ENCODE measurements around the gene BAMBI.

The BAMBI gene

DNA sequence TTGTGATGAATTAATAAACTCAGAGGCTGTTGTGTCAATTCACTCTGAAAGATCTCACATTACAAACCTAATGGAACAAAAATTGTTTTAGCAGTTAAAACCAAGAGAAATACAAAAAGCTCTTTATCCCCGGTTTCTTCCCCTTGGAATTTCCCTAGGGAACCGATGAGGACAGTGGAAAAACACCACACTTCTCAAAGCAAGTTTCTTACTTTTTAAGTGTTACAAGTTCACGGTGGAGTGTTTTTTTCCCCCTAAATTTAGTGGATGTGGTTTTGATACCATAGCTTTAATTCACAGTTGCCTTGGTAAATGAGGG, 10.3 kb downstream of the BAMBI start:
- DNase-seq = no peak
- in situ Hi-C loops (cut with MboI; ENCODE audit: low pct_unique_long_range_greater_than_20kb, low sequenced_read_pairs) = no loop called here

DNA sequence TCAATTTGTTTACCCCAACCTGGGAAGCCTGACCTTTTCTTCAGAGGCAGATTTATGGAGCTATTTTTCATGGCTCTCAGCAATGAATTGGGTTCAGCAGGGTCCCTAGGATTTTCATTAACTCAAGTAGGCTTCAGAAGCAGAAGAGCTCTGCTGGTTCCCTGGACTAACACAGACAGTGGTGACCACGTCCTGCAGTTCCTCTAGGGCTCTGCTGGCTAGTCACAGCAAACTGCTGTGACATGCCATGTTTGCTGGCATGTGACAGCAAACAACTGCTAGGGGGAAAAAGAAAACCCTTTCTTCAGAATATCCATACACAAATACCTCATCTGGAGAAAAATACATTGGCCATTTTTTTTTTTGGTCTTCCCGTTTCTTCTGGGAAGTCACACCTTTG, 13.2 kb downstream of the BAMBI start:
- in situ Hi-C loops (cut with MboI; ENCODE audit: low pct_unique_long_range_greater_than_20kb, low sequenced_read_pairs) = no loop called here

DNA sequence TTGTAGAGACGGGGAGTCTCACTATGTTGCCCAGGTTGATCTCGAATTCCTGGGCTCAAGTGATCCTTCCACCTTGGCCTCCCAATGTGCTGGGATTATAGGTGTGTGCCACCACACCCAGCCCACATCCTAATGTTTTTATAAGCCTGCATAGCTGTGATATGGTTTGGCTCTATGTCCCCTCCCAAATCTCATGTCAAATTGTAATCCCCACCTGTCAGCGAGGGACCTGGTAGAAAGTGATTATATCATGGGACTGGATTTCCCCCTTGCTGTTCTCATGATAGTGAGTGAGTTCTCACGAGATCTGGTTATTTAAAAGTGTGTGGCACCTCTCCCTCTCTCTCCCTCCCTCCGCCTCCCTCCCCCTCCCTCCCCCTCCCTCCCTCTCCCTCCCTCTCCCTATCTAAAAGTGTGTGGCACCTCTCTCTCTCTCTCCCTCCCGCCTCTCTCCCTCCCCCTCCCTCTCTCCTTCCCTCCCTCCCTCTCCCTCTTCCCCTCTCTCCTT, 13.9 kb downstream of the BAMBI start:
- in situ Hi-C loops (cut with MboI; ENCODE audit: low pct_unique_long_range_greater_than_20kb, low sequenced_read_pairs) = no loop called here
- DNase-seq = no peak

More for the DNA sequence above, 13.2 kb downstream of the BAMBI start:
- DNase-seq = no peak

DNA sequence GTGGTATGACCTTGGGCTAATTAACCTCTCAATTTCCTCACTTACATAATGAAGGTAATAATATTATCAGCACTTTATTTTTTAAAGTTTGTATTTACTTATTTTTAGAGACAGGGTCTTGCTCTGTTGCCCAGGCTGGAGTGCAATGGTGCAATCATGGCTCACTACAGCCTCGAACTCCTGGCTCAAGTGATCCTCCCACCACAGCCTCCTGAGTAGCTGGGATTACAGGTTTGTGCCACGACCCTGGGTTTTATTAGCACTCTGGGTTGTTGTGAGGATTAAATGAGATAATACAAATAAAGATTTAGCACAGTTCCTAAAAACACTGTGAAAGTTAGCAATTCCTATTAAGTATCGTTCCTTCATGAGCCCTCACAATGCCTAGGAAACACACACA, 14.7 kb downstream of the BAMBI start:
- no peak for DNase-seq
- in situ Hi-C loops (cut with MboI; ENCODE audit: low pct_unique_long_range_greater_than_20kb, low sequenced_read_pairs) = no loop called here

DNA sequence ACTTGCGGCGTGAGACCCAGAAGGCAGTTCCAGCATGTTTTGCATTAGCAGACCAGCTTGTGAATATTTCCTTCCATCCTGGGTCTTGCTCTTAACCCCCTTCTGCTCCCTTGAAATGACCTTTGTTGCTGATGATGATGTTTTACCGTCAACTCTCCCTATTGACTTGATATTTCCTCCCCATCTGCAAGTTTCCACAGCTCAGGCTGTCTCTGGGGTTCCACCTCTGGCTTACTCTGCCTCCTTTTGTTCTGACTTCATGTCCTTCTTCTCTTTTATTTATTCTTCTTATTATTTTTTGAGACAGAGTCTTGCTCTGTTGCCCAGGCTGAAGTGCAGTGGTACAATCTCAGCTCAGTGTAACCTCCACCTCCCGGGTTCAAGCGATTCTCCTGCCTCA, 17.2 kb downstream of the BAMBI start:
- in situ Hi-C loops (cut with MboI; ENCODE audit: low pct_unique_long_range_greater_than_20kb, low sequenced_read_pairs) = no loop called here
- DNase-seq = no peak

DNA sequence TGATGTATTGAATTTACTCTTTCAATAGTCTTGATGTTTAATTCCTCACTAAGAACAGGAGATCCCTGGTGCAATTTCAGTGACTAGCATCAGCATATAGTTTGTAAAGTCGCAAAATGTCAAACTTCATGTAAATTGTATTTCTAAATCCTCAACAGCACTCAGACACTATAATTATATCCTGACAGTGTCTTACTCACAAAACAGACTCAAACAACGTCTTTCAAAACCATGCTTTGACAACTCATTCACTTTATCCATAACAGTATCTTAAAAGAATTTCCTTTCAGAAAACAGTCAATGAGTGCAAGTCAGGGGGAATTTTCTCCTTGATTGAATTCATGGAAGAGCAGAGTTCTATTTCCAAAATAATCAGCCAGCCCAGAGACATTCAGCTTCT, 20.8 kb downstream of the BAMBI start:
- in situ Hi-C loops (cut with MboI; ENCODE audit: low pct_unique_long_range_greater_than_20kb, low sequenced_read_pairs) = no loop called here
- no peak for DNase-seq

DNA sequence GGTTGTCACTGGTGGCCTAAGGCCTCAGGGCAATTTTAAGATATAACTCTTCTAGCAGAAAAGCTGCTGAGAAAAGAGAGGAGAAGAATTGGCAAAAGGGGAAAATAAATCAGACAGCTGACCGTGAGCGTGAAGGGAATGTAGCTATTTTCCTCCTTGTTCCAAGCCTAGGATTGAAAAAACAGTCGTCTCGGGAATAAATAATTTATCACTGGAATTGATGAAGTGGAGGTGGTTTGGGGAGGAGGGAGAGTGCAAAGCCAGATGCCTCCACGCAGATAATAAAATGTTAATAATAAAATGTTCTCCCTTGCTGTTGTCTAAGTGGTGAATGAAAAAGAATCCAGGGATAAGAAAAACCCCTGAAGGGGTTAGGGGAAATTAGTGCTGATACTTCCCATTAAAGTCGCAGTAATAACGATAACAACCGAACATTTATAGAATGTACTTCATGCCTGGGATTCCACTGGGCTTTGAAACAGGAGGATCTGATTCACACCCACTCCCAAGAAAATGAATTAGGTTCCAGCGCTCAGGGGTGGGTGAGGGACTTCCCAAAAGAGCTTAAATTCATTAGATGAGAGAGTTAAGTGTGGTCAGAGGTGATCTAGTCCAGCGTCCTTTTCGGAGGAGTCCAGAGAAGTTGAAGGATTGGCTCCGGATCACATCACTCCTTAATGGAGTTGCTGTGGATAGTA, 27.3 kb downstream of the BAMBI start:
- in situ Hi-C loops (cut with MboI; ENCODE audit: low pct_unique_long_range_greater_than_20kb, low sequenced_read_pairs) = no loop called here
- no peak for DNase-seq

DNA sequence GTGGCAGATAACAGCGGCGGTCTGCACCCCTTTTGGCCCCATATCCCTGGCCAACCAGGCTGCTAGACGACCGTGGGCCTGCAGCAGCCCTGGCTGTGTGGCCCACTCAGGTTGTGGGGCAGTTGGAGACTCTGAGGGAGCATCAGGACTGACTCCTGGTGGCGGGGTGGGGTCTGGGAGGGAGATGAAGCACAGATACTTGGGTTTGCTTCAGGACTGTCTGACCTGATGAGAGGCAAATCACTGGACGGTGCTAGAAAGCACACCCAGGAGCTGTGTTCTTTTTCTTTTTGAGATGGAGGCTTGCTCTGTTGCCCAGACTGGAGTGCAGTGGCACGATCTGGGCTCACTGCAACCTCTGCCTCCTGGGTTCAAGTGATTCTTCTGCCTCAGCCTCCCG, 28.2 kb downstream of the BAMBI start:
- DNase-seq = no peak
- in situ Hi-C loops (cut with MboI; ENCODE audit: low pct_unique_long_range_greater_than_20kb, low sequenced_read_pairs) = no loop called here

DNA sequence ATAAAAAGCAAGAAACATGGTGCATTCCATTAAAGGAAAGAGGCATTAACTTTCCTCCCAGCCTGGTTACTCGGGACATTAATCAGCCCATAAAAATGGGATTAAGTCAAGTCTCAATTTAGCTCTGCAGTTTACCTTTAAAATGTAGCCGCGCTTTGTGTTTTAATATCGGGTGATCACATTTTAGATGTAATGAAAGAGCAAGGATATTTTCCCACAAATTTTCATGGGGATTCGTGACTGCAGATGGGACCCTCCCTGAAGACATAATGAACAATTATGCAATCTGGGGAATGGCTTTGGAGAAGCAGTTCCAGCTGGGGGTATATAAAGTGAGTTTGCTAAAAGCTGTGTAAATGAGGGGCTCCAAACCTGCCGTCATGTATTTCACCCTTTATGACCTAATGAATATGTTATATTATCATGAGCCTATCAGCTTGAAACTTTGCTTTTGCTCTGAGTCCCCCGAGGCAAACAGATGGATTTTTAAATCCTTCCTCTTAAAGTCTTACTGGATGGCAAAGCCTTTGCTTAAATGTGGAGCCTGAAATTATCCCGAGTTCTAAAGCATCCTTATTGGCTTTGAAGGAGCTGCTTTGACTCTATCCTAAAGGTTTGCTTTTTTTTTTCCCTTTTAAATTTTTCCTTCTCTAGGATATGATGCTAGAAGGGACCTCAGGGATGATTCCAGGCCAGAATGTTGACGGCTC, 31.8 kb downstream of the BAMBI start:
- DNase-seq = no peak
- in situ Hi-C loops (cut with MboI; ENCODE audit: low pct_unique_long_range_greater_than_20kb, low sequenced_read_pairs) = no loop called here

DNA sequence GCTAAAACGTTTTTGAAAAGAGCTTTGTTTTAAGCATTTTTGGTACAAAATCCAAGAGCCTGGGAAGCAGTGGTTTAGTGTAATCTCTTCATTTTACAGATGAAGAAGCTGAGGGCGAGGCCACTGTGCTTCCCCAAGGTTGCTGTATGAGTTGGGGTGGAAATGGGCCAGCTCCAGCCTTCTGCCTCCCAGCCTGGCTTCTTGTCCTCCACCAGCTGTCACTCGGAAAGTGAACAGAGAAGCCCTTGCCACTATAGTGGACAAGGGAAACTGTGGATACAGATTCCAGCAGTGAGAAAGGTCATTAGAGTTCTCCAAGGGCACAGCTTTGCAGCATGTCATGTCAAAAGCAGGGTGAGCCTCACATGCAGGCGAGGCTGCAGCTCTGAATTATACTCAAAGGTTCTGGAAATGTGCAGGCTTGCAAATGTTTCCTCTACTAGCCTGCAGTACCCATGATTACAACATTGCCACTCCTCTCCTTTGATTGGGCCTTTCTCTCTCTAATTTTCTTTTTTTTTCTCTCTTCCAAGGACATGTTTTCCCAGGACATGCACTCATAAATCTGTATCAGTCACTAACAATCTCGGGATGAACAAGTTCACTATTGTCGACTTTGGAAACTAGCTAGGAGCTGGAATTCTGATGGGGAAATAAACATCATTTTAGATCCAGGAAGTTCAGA, 33.0 kb downstream of the BAMBI start:
- in situ Hi-C loops (cut with MboI; ENCODE audit: low pct_unique_long_range_greater_than_20kb, low sequenced_read_pairs) = no loop called here

DNA sequence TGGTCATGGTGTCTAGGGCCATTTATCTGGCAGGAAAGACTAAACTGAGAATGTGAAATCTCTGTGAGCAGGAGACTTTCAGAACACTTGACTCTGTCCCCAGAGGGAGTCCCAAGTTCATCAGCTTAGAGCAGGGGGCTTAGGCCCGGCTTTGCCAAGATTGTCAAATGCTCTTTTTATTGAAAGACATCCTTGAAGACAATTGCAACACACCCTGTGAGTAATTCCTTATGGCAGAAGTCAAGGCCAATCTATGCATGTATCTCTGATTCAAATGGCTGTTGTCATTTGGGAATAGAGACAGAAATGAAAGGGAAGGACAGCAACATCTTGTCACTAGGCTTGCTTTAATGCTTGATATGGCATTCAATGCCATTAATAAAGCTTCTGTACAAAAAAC, 33.7 kb downstream of the BAMBI start:
- in situ Hi-C loops (cut with MboI; ENCODE audit: low pct_unique_long_range_greater_than_20kb, low sequenced_read_pairs) = no loop called here
- DNase-seq = no peak

More for the DNA sequence above, 33.0 kb downstream of the BAMBI start:
- DNase-seq = no peak

DNA sequence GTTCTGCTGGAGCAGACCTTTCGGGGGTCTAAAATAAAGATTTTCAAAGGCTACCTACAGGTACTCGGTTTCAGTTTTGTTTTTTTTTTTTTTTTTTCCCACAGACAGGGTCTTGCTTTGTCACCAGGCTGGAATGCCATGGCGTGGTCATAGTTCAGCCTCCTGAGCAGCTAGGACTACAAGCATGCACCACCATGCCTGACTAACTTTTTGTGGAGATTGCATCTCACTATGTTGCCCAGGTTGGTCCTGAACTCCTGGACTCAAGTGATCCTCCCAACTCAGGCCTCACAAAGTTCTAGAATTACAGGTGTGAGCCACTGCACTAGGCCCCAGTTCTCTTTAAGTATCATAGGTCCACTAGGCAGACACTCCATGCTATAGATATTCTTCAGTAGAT, 34.5 kb downstream of the BAMBI start:
- no peak for DNase-seq
- in situ Hi-C loops (cut with MboI; ENCODE audit: low pct_unique_long_range_greater_than_20kb, low sequenced_read_pairs) = no loop called here

DNA sequence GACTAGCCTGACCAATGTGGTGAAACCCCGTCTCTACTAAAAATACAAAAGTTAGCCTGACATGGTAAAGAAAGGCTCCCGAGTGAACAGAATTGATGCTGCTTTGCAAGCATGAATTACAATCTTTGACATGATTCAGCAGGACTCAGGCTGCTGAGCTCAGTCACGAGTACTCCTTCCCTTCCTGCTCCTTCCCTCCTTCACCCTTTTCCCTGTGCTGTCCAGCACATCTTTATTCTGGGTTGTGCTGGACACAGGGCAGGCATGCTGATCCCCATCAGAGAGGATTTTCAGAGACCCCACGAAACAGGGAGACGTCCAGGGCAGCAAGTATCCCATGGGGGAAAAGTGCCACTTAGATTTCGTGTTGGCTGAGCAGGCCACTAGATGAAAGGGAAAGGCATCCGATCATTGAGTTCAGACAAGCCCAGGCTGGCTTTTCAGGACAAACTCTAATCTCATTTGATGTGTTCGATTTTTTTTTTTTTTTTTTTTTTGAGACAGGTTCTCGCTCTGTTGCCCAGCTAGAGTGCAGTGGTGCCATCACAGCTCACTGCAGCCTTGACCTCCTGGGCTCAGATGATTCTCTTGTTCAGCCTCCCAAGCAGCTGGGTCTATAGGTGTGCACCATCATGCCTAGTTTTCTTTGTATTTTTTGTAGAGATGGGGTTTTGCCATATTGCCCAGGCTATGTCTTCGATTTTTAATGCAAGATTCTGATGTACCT, 36.5 kb downstream of the BAMBI start:
- in situ Hi-C loops (cut with MboI; ENCODE audit: low pct_unique_long_range_greater_than_20kb, low sequenced_read_pairs) = no loop called here
- DNase-seq = no peak

DNA sequence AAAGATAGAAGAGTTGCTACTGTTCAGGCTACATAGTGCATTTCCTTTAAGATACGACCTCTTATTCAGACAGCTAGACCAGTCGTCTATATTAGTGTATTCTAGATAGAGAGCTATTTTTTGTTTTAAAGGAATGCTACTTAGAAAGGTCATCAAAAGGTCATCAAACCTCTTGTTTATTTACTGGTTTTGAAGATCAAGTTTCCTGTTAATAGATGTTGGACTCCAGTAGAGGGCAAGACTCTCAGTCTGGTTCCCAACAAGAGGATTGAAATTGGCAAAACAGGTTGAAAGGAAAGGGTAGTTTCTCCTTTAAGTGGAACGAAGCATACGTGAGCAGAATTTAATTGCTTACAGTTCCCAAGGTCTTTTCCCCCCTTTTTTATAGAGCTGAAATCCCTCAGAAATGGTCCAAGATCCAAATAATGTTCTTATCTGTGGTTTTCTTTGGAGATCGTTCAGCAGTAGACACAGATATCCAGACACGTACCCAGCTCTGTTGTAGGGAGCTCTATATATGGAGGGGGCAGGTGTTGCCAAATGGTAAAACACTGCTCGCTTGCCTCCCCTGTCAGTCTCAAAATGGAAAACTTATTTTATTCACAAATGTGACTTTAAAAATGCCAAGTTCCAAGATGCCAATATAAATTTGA, 37.2 kb downstream of the BAMBI start:
- in situ Hi-C loops (cut with MboI; ENCODE audit: low pct_unique_long_range_greater_than_20kb, low sequenced_read_pairs) = no loop called here
- DNase-seq = no peak

DNA sequence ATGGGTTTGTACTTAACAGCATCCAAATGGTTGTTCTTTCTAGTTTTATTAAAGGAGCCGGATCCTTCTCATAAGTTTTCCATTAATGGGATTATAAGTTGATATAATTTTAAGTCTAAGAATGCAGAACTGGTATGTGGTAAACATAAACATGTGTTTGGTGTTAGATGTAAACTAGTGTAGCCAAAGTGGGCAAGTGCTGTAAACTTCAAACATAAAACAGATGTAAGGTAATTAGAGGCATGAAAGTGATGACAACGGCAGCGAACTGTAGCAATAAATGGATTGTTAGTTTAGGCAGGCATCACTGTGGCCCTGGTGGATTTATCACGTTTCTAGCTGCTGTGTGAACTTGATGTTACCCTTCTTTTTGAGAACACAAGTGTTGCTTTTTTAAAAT, 37.9 kb downstream of the BAMBI start:
- DNase-seq = no peak
- in situ Hi-C loops (cut with MboI; ENCODE audit: low pct_unique_long_range_greater_than_20kb, low sequenced_read_pairs) = no loop called here

DNA sequence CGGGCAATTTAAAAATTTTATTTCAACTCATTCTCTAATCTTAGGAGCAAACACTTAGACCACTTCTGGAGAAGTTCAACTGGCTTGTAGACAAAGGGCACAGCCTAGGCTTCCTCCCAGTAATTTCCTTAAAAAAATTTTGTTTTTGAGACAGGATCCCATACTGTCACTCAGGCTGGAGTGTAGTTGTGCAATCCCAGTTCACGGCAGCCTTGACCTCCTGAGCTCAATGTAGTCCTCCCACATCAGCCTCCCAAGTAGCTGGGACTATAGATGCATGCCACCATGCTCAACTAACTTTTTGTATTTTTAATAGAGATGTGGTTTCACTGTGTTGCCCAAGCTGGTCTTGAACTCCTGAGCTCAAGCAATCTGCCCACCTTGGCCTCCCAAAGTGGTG, 38.4 kb downstream of the BAMBI start:
- in situ Hi-C loops (cut with MboI; ENCODE audit: low pct_unique_long_range_greater_than_20kb, low sequenced_read_pairs) = no loop called here
- no peak for DNase-seq

DNA sequence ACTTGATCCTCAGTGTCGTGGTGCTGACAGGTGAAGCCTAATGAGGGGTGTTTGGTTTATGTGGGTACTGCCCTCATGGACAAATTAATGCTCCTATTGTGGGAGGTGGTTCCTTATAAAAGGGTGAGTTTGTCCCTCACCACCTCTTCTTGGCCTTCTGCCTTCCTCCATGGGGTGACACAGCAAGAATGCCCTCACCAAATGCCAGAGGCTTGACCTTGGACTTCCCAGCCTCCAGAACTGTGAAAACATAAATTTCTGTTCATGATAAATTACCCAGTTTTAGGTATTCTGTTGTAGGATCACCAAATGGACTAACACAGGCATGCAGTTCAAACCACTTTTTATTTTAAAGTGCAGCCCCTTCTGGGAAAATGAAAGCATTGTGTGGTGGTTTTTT, 39.4 kb downstream of the BAMBI start:
- DNase-seq = no peak
- in situ Hi-C loops (cut with MboI; ENCODE audit: low pct_unique_long_range_greater_than_20kb, low sequenced_read_pairs) = no loop called here

DNA sequence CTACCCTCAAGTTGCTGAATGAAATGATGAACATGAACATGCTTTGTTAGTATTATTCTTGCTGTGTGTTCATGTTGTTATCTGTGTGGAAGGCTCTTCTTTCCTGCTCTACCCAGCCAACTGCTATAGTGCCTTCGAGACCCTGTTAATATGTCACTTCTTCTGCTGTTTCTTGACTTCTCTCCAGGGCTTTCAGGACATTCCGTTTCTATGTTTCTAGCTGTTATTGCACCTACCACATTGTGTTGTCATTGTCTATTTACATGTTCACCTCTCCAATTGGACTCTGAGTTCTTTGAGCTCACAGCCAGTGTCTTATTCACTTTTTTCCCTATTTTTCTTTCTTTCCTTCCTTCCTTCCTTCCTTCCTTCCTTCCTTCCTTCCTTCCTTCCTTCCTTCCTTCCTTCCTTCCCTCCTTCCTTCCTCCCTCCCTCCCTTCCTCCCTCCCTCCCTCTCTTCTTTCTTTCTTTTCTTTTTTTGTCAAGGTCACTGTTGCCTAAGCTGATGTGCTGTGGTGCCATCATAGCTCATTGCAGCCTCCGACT, 40.4 kb downstream of the BAMBI start:
- in situ Hi-C loops (cut with MboI; ENCODE audit: low pct_unique_long_range_greater_than_20kb, low sequenced_read_pairs) = no loop called here
- DNase-seq = no peak

DNA sequence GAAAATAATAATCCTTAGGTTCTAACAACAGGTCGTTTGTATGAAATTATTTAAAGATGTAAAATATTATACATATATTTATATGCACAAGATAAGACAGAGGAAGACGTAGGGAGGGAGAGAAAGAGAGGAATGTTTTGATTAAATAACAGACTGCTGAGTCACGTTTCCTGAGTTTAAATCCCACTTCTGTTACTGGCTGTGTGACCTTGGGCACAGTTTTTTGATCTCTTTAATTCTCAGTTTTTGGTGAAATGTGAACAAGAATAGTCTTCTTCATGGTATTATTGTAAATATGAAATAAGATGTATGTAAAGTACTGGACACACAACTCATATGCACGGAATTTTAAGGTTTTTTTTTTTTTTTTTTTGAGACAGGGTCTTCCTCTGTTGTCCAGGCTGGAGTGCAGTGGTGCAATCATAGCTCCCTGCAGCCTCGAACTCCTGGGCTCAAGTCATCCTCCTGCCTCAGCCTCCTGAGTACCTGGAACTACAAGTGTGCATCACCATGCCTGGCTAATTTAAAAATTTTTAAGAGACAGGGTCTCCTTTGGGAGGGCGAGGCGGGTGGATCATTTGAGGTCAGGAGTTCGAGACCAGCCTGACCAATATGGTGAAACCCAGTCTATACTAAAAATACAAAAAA, 42.6 kb downstream of the BAMBI start:
- DNase-seq = no peak
- in situ Hi-C loops (cut with MboI; ENCODE audit: low pct_unique_long_range_greater_than_20kb, low sequenced_read_pairs) = no loop called here

All from KBM-7 (cell line).